ENCODE data around the gene METTL15. TPM values are rescaled to one million over a fixed set of nuclear protein-coding genes. Genes with fewer than 3 reads are reported as not detected.

METTL15 gene
- total RNA-seq, 3 donors from 2014 or later (not counting 1 experiment from before 2014, with no cell fraction given) = 7.4 to 12.1 (median 9.1) TPM

GRCh38 chr11:28110821-28111200 is 2.6 kb downstream of the METTL15 start:
- intact Hi-C loops (cut with micrococcal nuclease) = no loop called here
- Mint-ChIP-seq H3K27me3 (ENCODE audit: low read depth in 2 of 2) (no peaks in the 10 kb centered on the region), H3K36me3 (no peaks in the 10 kb centered on the region), H3K27ac (peak overlapping the region; percentile 98), H3K4me3 (peak overlapping the region; percentile 100), H3K9me3 (no peaks in the 10 kb centered on the region), H3K4me1 (peaks cover 51 to 55% of the 10 kb centered on the region in 2 donors)
- Histone ChIP-seq H3K4me3 (ENCODE audit: low read length) (peak overlapping the region; percentile 87), H3K27ac (ENCODE audit: low read length) (peak overlapping the region; percentile 91), H3K4me1 (ENCODE audit: control insufficient read depth, insufficient read depth, low read length) (peaks cover 21% of the 10 kb centered on the region), H3K27me3 (ENCODE audit: control insufficient read depth, insufficient read depth, low read length) (no peaks in the 10 kb centered on the region), H3K9me3 (ENCODE audit: control insufficient read depth, insufficient read depth, low read length) (no peaks in the 10 kb centered on the region), H3K36me3 (ENCODE audit: control insufficient read depth, insufficient read depth, low read length) (peaks cover 4% of the 10 kb centered on the region)
- DNase-seq = peak in 1 of 2 donors; percentile 22
- TF ChIP-seq CTCF (IDR thresholded peaks at IDR 0.05) = no peak
- ATAC-seq = no peak

GRCh38 chr11:28114116-28114515 is 5.9 kb downstream of the METTL15 start:
- H3K4me1 Mint-ChIP-seq = peaks cover 33 to 34% of the 10 kb centered on the region in 2 donors
- 98% methylated on average over 3 of the region's 4 CpGs for WGBS (ENCODE audit: insufficient coverage)
- DNase-seq (no peak), ATAC-seq (no peak)
- Histone ChIP-seq H3K4me3 (ENCODE audit: low read length) (no peak overlapping the region), H3K4me1 (ENCODE audit: control insufficient read depth, insufficient read depth, low read length) (peaks cover 8% of the 10 kb centered on the region), H3K27me3 (ENCODE audit: control insufficient read depth, insufficient read depth, low read length) (no peaks in the 10 kb centered on the region), H3K36me3 (ENCODE audit: control insufficient read depth, insufficient read depth, low read length) (peaks cover 8% of the 10 kb centered on the region), H3K9me3 (ENCODE audit: control insufficient read depth, insufficient read depth, low read length) (no peaks in the 10 kb centered on the region), H3K27ac (ENCODE audit: low read length) (no peak overlapping the region)
- no peaks in the 10 kb centered on the region for H3K36me3 Mint-ChIP-seq
- TF ChIP-seq CTCF (IDR thresholded peaks at IDR 0.05) = no peak
- H3K27ac Mint-ChIP-seq = no peak overlapping the region
- H3K27me3 Mint-ChIP-seq (ENCODE audit: low read depth in 2 of 2) = no peaks in the 10 kb centered on the region
- no peaks in the 10 kb centered on the region for H3K9me3 Mint-ChIP-seq
- intact Hi-C loops (cut with micrococcal nuclease) = no loop called here
- H3K4me3 Mint-ChIP-seq = no peak overlapping the region

GRCh38 chr11:28114731-28115130 is 6.5 kb downstream of the METTL15 start:
- no peaks in the 10 kb centered on the region for H3K9me3 Mint-ChIP-seq

More at GRCh38 chr11:28114731-28115130, 6.5 kb downstream of the METTL15 start:
- no peak for ATAC-seq
- no peak for TF ChIP-seq CTCF (IDR thresholded peaks at IDR 0.05)
- Histone ChIP-seq H3K4me1 (ENCODE audit: control insufficient read depth, insufficient read depth, low read length) (peaks cover 8% of the 10 kb centered on the region), H3K36me3 (ENCODE audit: control insufficient read depth, insufficient read depth, low read length) (peaks cover 8% of the 10 kb centered on the region), H3K27me3 (ENCODE audit: control insufficient read depth, insufficient read depth, low read length) (no peaks in the 10 kb centered on the region), H3K4me3 (ENCODE audit: low read length) (no peak overlapping the region), H3K9me3 (ENCODE audit: control insufficient read depth, insufficient read depth, low read length) (no peaks in the 10 kb centered on the region), H3K27ac (ENCODE audit: low read length) (no peak overlapping the region)
- Mint-ChIP-seq H3K27me3 (ENCODE audit: low read depth in 2 of 2) (no peaks in the 10 kb centered on the region), H3K27ac (no peak overlapping the region), H3K36me3 (no peaks in the 10 kb centered on the region), H3K4me3 (no peak overlapping the region), H3K4me1 (peaks cover 27 to 28% of the 10 kb centered on the region in 2 donors)
- intact Hi-C loops (cut with micrococcal nuclease) = no loop called here
- WGBS (ENCODE audit: insufficient coverage) = 95% methylated on average over 1 of the region's 1 CpG
- DNase-seq = no peak

Measured in natural killer cell (primary cell).